A549 (cell line): ENCODE results near the gene INO80C.

Source experiments
- BHLHE40 ChIP-seq: IDR thresholded peaks from 2 replicates; pipeline ENCODE4 v1.6.1; 2012; ENCODE audit warnings: low read depth, low read length, inconsistent platforms
- CTCF ChIP-seq: fragments of >200 bp; sonication (Bioruptor Twin); formaldehyde crosslinking; IDR thresholded peaks from 3 replicates; pipeline ENCODE4 v1.5.1; 2016
- ESRRA ChIP-seq: fragments of 150-350 bp; IDR thresholded peaks from 2 replicates; pipeline ENCODE4 v1.6.1; 2014; ENCODE audit warnings: mild to moderate bottlenecking, low read length, borderline replicate concordance
- POLR2A ChIP-seq: IDR thresholded peaks from 2 replicates; pipeline ENCODE4 v1.6.1; 2012; ENCODE audit warnings: mild to moderate bottlenecking, low read length
- RAD21 ChIP-seq, 2 experiments: fragments of >200 bp in 1 of 2; sonication (Bioruptor Twin) in 1 of 2; formaldehyde crosslinking in 1 of 2; IDR thresholded peaks in 1 of 2; conservative IDR thresholded peaks in 1 of 2; 2 replicates in 1 of 2; 3 replicates in 1 of 2; pipeline ENCODE4 v1.6.1; 2012 to 2018; ENCODE audit warnings: inconsistent platforms in 1 of 2

- TF ChIP-seq CTCF = no peak
- no peak for TF ChIP-seq RAD21 (conservative IDR thresholded peaks at IDR 0.05 in 1 of 2, IDR thresholded peaks at IDR 0.05 in 1 of 2)
- no peak for TF ChIP-seq BHLHE40
- no peak for TF ChIP-seq POLR2A
- TF ChIP-seq ESRRA = no peak
Observed at GRCh38 chr18:35547008-35547605, 49.3 kb upstream of the INO80C start.
